ENCODE results near the gene TBCCD1.
A peak's percentile ranks its signal among the peaks of the same experiment; 100 is the strongest.

TBCCD1 gene

DNA sequence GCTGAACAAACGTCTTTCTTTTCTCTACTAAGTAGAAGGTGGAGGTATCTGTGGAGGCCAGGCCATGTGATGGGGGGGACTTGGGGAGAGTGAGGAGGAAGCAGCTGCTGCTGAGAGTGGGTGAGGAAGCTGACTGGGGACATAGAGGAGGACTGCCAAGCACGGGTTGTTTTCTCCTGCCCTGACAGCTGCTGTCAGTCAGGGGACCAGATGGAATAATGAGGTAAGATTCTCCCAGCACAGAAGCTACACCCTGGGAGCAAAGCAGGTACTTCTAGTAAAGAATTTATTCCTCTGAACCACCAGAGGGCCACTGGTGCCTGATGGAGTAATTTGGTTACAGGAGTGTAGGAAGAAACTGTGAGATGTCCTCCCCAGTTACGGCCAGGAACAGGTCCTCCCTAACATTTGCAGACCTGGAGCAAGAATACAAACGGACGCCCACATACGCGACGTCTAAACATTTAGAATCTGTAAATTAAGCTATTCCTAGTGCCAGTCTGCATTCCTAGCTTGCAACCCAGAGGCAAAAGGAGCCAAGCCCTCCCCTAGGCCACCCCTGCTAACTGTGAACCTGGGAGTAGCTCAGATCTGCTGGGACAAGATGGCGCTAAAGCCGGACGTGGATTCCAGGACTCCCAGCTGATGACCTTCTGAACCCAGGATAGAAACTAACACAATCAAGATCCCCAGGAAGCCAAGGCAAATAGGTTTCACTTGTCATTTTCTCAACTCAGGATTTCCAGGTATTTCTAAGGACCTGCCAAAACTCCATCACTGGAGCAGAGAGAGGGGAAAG lies 37.7 kb downstream of the TBCCD1 start:
- no peaks in the 10 kb centered on the region for H4K20me1 ChIP-seq (ENCODE audit: insufficient read depth, low read length)
- H3K9me2 ChIP-seq (ENCODE audit: low read depth, low read length), result no peaks in the 10 kb centered on the region
- H3K4me3 ChIP-seq (ENCODE audit: low read depth, low read length, poor library complexity, severe bottlenecking), result no peak overlapping the region
- H3K27me3 ChIP-seq (ENCODE audit: insufficient read depth, low read length), result no peaks in the 10 kb centered on the region
- no peak overlapping the region for H3K4me2 ChIP-seq (ENCODE audit: low read length)
- H3K9ac ChIP-seq (ENCODE audit: low read length), result no peak overlapping the region
- no peaks in the 10 kb centered on the region for H3K9me3 ChIP-seq (ENCODE audit: low read length)
- peak overlapping the region; percentile 65 for H3K27ac ChIP-seq (ENCODE audit: low read depth, low read length, poor library complexity, severe bottlenecking)
- H3K4me1 ChIP-seq (ENCODE audit: insufficient read depth, low read length, severe bottlenecking), result peaks cover 85% of the 10 kb centered on the region
- peaks cover 21% of the 10 kb centered on the region; the same call in 1 of the 2 replicates for H3F3A ChIP-seq (ENCODE audit: insufficient read depth, low read length)
- no peak overlapping the region for H2AFZ ChIP-seq (ENCODE audit: low read length)
- TF ChIP-seq, protein P1, sequence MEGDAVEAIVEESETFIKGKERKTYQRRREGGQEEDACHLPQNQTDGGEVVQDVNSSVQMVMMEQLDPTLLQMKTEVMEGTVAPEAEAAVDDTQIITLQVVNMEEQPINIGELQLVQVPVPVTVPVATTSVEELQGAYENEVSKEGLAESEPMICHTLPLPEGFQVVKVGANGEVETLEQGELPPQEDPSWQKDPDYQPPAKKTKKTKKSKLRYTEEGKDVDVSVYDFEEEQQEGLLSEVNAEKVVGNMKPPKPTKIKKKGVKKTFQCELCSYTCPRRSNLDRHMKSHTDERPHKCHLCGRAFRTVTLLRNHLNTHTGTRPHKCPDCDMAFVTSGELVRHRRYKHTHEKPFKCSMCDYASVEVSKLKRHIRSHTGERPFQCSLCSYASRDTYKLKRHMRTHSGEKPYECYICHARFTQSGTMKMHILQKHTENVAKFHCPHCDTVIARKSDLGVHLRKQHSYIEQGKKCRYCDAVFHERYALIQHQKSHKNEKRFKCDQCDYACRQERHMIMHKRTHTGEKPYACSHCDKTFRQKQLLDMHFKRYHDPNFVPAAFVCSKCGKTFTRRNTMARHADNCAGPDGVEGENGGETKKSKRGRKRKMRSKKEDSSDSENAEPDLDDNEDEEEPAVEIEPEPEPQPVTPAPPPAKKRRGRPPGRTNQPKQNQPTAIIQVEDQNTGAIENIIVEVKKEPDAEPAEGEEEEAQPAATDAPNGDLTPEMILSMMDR (IDR thresholded peaks at IDR 0.05; ENCODE audit: low read length), result peak; percentile 51; the same call in 1 of the 2 replicates
- no peak for TF ChIP-seq EZH2 (IDR thresholded peaks at IDR 0.05; ENCODE audit: borderline replicate concordance, low read length)
- no peaks in the 10 kb centered on the region for H3K36me3 ChIP-seq (ENCODE audit: insufficient read depth, low read length)
- H3K79me2 ChIP-seq (ENCODE audit: insufficient read depth, low read length), result no peaks in the 10 kb centered on the region

DNA sequence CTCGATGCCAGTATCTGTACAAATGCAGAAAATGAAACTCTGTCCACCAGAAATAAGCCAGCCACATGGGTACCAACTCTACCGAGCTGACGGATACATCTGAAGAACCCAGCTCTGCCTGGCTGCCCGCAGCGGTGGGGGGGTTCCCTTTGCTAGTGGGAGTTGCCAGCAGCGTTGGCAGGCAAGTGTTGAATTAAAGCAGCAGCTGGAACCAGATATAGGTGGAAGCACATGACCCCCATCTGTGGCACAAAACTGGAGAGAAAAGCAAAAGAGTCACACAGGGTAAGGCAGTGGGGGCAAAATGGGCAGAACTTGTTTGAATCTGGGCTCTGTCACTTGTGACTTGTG lies 40.9 kb downstream of the TBCCD1 start:
- H3K27ac ChIP-seq (ENCODE audit: low read depth, low read length, poor library complexity, severe bottlenecking), result peak overlapping the region; percentile 96
- H3K9me3 ChIP-seq (ENCODE audit: low read length), result no peaks in the 10 kb centered on the region
- no peaks in the 10 kb centered on the region for H3K9me2 ChIP-seq (ENCODE audit: low read depth, low read length)
- H3K4me2 ChIP-seq (ENCODE audit: low read length), result peak overlapping the region; percentile 63
- H3F3A ChIP-seq (ENCODE audit: insufficient read depth, low read length), result 0 out of 2 replicates have a peak, but pooled peaks cover 9% of the 10 kb centered on the region
- H2AFZ ChIP-seq (ENCODE audit: low read length), result no peak overlapping the region
- H3K36me3 ChIP-seq (ENCODE audit: insufficient read depth, low read length), result no peaks in the 10 kb centered on the region
- TF ChIP-seq, protein P1 (IDR thresholded peaks at IDR 0.05; ENCODE audit: low read length), result no peak
- no peak for TF ChIP-seq EZH2 (IDR thresholded peaks at IDR 0.05; ENCODE audit: borderline replicate concordance, low read length)
- H4K20me1 ChIP-seq (ENCODE audit: insufficient read depth, low read length), result no peaks in the 10 kb centered on the region
- H3K27me3 ChIP-seq (ENCODE audit: insufficient read depth, low read length), result no peaks in the 10 kb centered on the region
- H3K4me1 ChIP-seq (ENCODE audit: insufficient read depth, low read length, severe bottlenecking), result peaks cover 68% of the 10 kb centered on the region
- peak overlapping the region; percentile 64 for H3K9ac ChIP-seq (ENCODE audit: low read length)
- H3K79me2 ChIP-seq (ENCODE audit: insufficient read depth, low read length), result no peaks in the 10 kb centered on the region
- peak overlapping the region; percentile 29 for H3K4me3 ChIP-seq (ENCODE audit: low read depth, low read length, poor library complexity, severe bottlenecking)

DNA sequence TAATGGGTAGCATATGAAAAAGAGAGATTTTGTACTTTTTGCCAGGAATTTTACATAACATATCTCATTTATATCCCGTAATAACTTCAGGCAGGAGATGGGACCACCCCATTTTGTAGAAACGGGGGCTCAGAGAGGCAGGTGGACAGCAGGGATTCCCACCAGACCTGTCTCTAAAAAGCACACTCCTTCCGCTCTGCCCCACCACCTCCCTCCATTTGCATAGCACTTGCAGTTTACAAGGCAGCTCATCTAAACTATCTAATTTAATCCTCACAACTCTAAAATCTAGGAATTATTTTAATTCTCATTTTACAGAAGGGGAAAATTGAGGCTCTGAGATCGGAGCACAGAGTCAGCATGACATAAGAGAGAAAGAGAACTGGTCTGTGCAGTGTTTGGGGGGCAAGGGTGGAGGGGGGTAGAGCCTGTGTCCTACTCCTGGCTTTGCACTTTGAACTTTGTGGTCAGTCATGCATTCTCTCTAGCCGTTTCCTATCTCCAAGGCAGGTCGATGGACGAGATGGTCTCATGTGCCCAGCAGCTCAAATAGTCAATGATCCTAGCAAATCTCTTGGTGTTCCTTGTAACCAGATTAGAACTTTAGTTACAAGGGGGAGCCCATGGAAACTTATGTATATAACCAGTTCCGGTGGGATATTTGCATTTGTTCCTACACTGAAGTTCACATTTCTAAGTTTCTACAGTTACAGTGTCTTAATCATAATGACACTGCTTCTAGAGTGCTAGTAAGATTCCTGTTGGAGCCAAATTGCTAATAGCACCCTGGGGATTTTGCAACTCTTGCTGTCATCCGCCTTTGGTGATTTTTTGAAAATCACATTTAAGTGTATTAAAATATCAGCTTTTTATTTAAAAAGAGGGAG lies 41.5 kb downstream of the TBCCD1 start:
- H3K4me1 ChIP-seq (ENCODE audit: insufficient read depth, low read length, severe bottlenecking), result peaks cover 69% of the 10 kb centered on the region
- no peaks in the 10 kb centered on the region for H3K79me2 ChIP-seq (ENCODE audit: insufficient read depth, low read length)
- TF ChIP-seq, protein P1 (IDR thresholded peaks at IDR 0.05; ENCODE audit: low read length), result no peak
- TF ChIP-seq EZH2 (IDR thresholded peaks at IDR 0.05; ENCODE audit: borderline replicate concordance, low read length), result no peak
- no peaks in the 10 kb centered on the region for H3K36me3 ChIP-seq (ENCODE audit: insufficient read depth, low read length)
- H3K9me2 ChIP-seq (ENCODE audit: low read depth, low read length), result no peaks in the 10 kb centered on the region
- H3K9ac ChIP-seq (ENCODE audit: low read length), result peak overlapping the region; percentile 64
- no peaks in the 10 kb centered on the region for H4K20me1 ChIP-seq (ENCODE audit: insufficient read depth, low read length)
- H3K27ac ChIP-seq (ENCODE audit: low read depth, low read length, poor library complexity, severe bottlenecking), result peak overlapping the region; percentile 96
- H3K4me3 ChIP-seq (ENCODE audit: low read depth, low read length, poor library complexity, severe bottlenecking), result peak overlapping the region; percentile 29
- no peak overlapping the region for H2AFZ ChIP-seq (ENCODE audit: low read length)
- peak overlapping the region; percentile 63 for H3K4me2 ChIP-seq (ENCODE audit: low read length)
- 0 out of 2 replicates have a peak, but pooled peaks cover 9% of the 10 kb centered on the region for H3F3A ChIP-seq (ENCODE audit: insufficient read depth, low read length)
- H3K9me3 ChIP-seq (ENCODE audit: low read length), result no peaks in the 10 kb centered on the region
- H3K27me3 ChIP-seq (ENCODE audit: insufficient read depth, low read length), result no peaks in the 10 kb centered on the region

Data from OCI-LY1 (cell line).